Stimulated activated CD8-positive, alpha-beta memory T cell treated with anti-CD3 and anti-CD28 coated beads, Interleukin-4, amount 100 ng/mL, for 48 hours (primary cell): ENCODE measurements around the gene C9orf152.
"Not testable (repeated sequence)": the region's sequence is repeated elsewhere in the genome, so short reads cannot be mapped to it uniquely, and the experiment has no call there.

Source experiments
- DNase-seq: peaks from one replicate; pipeline ENCODE4 v3.0.0-alpha.2; 2020

C9orf152 gene

GRCh38 chr9:110214090-110214489, 6.1 kb upstream of the C9orf152 start:
- no peak for DNase-seq

GRCh38 chr9:110213413-110214044, 5.6 kb upstream of the C9orf152 start:
- no peak for DNase-seq

GRCh38 chr9:110207071-110207641, 803 bp downstream of the C9orf152 start:
- no peak for DNase-seq

- no peak for DNase-seq
Measured at GRCh38 chr9:110206389-110206788, 1.6 kb downstream of the C9orf152 start.

- not testable (repeated sequence) for DNase-seq
Measured at GRCh38 chr9:110205612-110206011, 2.3 kb downstream of the C9orf152 start.

GRCh38 chr9:110202232-110202631, 5.7 kb downstream of the C9orf152 start:
- DNase-seq = no peak

- no peak for DNase-seq
Measured at GRCh38 chr9:110199643-110200042, 8.3 kb downstream of the C9orf152 start.

GRCh38 chr9:110198357-110198756, 9.6 kb downstream of the C9orf152 start:
- DNase-seq = no peak

GRCh38 chr9:110197330-110198187, 10.4 kb downstream of the C9orf152 start:
- no peak for DNase-seq

- not testable (repeated sequence) for DNase-seq
Measured at GRCh38 chr9:110196084-110196499, 11.9 kb downstream of the C9orf152 start.

GRCh38 chr9:110192531-110193261, 15.3 kb downstream of the C9orf152 start:
- DNase-seq = no peak

- DNase-seq = no peak
Measured at GRCh38 chr9:110191615-110192014, 16.3 kb downstream of the C9orf152 start.

- no peak for DNase-seq
Measured at GRCh38 chr9:110189559-110190320, 18.2 kb downstream of the C9orf152 start.

GRCh38 chr9:110188991-110189390, 19.0 kb downstream of the C9orf152 start:
- no peak for DNase-seq

GRCh38 chr9:110188101-110188500, 19.9 kb downstream of the C9orf152 start:
- no peak for DNase-seq

GRCh38 chr9:110187126-110187525, 20.8 kb downstream of the C9orf152 start:
- DNase-seq = no peak

- DNase-seq = no peak
Measured at GRCh38 chr9:110186254-110186653, 21.7 kb downstream of the C9orf152 start.

- no peak for DNase-seq
Measured at GRCh38 chr9:110185806-110186205, 22.2 kb downstream of the C9orf152 start.

- peak; percentile 70 for DNase-seq
Measured at GRCh38 chr9:110183208-110184145, 24.5 kb downstream of the C9orf152 start.

- no peak for DNase-seq
Measured at GRCh38 chr9:110180511-110181434, 27.2 kb downstream of the C9orf152 start.
